GM12872 (cell line): ENCODE measurements around the gene USP11.

Source experiments
- CTCF ChIP-seq: IDR thresholded peaks from 3 replicates; pipeline ENCODE4 v1.5.1; 2011; ENCODE audit warnings: low read depth, mild to moderate bottlenecking, low read length, moderate library complexity; ENCODE audit not compliant: insufficient read depth

USP11 gene

DNA sequence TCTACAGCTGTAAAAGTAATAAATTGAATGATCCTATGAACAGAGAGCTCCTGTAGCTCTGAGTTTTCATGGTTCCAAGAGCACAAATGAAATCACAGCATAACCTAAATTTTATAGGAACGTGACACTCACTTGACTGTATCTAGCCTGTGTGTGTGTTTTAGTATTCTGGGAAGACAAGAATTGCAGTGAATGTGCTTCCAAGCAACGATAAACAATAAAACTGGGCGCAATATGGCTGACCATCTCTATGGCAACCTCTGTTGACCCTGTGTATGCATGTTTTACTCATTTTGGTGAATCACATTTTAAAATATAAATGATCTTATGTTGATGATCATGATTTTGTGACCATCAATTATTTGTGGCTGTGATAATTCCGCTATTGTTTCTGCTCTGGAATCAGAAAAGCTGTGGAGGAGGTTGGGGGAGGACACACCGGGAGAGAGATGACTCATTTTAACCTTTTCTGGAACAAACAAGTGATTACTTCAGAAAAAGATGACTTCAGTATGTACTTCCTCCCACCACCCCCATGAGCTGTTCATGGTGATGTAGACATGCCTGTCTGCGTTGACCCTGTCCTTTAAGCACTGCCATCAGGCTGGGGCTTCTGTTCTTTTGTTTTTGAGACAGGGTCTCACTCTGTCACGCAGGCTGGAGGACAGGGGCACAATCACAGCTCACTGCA, 31.8 kb downstream of the USP11 start:
- no peak for TF ChIP-seq CTCF

DNA sequence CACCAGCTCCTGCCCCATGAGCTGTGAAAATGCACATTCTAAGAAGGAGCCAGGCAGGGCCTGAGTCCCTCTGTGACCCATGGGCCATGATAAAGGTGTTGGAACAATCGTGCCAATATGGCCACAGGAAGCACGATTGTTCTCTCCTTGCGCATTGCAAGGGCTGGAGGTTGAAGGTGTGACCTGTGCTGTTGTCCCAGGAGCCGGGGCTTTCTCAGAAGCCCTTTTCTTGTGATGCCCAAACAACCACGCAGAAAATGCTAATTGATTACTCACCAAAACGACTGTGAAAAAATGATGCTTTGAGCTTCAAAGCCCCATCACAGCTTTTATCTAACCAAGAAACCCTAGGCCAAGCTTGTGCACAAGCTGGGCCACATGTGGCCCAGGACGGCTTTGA, 33.8 kb downstream of the USP11 start:
- no peak for TF ChIP-seq CTCF

DNA sequence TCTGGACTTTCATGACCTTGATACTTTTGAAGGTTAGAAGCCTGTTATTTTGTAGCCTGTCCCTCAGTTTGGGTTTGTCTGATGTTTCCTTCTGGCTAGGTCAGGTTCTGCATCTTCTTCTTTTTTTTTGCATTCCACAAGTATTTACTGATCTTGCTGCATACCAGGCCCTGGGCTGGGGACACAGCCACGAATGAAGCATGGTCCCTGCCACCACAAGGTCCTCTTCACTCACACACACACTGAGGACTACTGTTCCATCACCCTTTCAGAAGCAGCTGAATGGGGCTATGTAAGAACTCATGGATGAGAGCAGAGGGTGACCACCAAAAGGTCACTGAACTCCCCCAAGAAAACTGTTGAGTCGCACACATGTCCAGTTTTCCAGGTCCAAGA, 39.2 kb downstream of the USP11 start:
- TF ChIP-seq CTCF = no peak

GRCh38 chrX:47273011-47273730, 40.4 kb downstream of the USP11 start:
- TF ChIP-seq CTCF = no peak

- no peak for TF ChIP-seq CTCF
Observed at GRCh38 chrX:47278691-47279090, 45.9 kb downstream of the USP11 start.

DNA sequence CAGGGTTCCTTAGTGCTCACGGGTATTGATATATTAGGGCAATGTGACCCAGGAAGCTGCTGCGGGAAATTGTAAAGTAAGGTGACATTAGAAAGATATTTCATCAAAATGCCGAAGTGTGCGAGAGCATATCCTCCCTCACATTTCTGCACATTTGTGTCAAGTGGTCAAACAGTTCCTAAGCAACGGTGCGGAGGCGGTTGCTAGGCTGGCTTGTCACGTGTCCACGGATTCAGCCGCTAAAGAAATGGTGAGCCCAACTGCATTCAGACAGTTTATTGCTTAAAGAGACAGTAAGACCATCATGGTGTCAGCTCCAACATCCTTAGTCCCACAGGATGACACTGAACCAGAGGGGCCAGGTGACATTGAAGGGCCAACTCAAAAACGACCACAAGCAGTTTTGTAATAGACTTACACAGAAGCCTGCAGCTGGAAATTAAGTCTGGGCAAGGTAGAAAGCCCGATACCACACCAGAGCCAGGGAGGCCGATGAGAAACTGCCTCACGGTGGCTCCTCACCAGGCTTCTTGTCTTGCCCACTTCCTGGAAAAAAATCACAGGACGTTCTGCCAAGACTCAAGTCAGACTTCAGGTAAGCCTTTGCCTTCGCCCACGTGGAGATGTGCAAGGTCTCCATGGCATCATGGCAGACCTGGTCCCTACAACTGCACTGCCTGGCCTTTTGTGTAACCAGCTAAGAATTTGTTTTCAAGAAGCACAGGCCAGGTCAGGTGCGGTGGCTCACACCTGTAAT, 50.4 kb downstream of the USP11 start:
- TF ChIP-seq CTCF = no peak

DNA sequence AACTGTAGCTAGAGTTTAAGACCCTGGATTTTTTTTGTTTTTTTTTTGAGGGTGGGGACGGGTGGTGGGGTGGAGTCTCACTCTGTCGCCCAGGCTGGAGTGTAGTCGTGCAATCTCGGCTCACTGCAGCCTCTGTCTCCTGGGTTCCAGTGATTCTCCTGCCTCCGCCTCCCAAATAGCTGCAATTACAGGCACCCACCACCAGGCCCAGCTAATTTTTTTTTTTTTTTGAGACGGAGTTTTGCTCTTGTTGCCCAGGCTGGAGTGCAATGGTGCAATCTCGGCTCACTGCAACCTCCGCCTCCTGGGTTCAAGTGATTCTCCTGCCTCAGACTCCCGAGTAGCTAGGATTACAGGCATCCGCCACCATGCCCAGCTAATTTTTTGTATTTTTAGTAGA, 51.8 kb downstream of the USP11 start:
- 0 out of 3 replicates have a peak, but pooled peaks have one; percentile 10 for TF ChIP-seq CTCF
